T-helper 1 cell treated with Interleukin-12 subunit alpha and Interleukin-12 subunit beta and Interleukin-4 antibody, amounts not matched to agents 30 ng/mL and 1 ng/mL, for 36 hours (primary cell): ENCODE data around the gene UGGT1. TPM values are rescaled to one million over a fixed set of nuclear protein-coding genes. Genes with fewer than 3 reads are reported as not detected.
"Not testable (repeated sequence)": the region's sequence is repeated elsewhere in the genome, so short reads cannot be mapped to it uniquely, and the experiment has no call there.

Experiments used
- intact Hi-C: fragments of 100-400 bp; cut with micrococcal nuclease; formaldehyde crosslinking; loops from one replicate; pipeline ENCODE4 v1.15.1; 2024
- total RNA-seq: library from RNA; stranded (reverse); gene quantifications from 2 replicates; pipeline ENCODE4 v1.2.3, GENCODE V29; 2022

Gene UGGT1
- total RNA-seq, 1 donor from 2014 or later = 74.9 TPM

GRCh38 chr2:128169933-128170709 is 79.1 kb downstream of the UGGT1 start:
- intact Hi-C loops = no loop called here

DNA sequence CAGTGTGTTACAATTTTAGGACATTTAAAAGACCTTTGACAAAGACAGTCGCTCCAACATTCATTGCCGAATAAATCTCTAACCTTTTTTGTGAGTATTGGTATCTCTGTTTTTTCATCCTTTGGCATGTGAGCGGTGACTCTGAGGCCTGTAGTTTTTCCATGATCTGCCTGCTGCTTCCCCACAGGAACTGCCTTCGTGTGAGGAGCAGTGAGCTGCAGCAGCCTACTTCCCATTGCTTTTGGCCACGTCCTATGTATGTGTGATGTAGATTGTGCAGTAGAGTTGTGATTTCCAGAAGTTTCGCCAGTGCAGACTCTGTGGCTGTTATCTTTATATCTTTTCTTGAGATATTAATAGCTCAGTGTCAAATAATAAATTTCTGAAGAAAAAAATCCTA is 79.8 kb downstream of the UGGT1 start:
- intact Hi-C loops = no loop called here

- intact Hi-C loops = no loop called here
These were observed 81.2 kb downstream of the UGGT1 start for GRCh38 chr2:128172191-128172590.

DNA sequence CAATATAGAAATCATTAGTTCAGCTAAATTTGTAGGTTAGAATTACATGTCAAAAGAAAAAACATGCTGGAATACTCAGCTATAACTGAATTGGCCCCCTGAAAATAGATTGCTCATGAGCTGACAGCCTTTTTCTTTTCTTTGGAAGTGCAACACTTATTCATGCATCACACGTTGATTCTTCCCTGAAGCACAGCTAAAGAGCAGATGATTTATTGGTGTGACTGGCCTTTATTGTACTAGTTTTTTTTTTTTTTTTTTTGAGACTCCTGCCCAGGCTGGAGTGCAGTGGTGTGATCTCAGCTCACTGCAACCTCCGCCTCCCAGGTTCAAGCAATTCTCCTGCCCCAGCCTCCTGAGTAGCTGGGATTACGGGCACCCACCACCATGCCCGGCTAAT is 83.1 kb downstream of the UGGT1 start:
- intact Hi-C loops = not testable (repeated sequence)

DNA sequence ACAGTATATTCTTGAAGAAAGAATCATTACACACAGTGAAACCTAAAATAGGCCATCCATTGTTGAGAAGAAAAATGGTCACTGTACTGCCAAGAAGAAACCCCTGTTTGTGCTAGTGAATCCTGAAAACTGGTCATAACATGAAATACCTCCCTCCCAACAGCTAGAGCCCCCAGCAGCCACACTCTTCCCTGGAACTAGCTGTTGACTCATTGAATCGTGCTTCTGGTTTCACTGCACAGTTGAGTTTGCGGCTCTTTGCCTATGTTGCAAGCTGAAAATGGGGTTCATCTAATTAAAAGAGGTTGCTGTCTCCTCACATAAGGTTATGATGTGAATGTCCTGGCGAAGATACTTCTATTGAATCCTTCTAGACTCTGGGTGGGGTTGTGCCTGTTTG is 86.3 kb downstream of the UGGT1 start:
- intact Hi-C loops = loop anchor here (5.0 kb wide), 1 partner anchor 145 kb away; no protein-coding TSS in a partner anchor

DNA sequence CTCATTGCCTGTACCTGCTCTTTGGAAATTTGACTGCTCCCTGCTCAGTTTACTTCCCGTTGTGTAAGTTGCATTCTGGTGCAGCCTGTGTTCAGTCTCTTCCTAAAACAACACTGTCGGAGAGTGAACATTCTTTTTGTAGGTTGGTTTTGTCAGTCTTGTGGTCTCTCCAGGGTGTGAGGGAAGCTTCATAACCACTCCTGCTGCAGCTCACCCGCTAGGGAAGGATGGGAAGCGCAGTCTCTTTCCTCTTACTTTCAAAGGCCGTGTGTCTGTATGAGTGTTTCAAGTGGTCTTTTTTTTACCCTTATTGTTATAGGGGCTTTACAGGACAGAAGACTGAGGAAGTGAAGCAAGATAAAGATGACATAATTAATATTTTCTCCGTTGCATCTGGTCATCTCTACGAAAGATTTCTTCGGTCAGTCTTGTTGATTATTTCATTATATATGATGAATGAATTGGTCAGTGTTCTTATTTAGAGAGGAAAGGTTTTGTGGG is 87.2 kb downstream of the UGGT1 start:
- intact Hi-C loops = loop anchor here (5.0 kb wide), 1 partner anchor 144 kb away; no protein-coding TSS in a partner anchor

DNA sequence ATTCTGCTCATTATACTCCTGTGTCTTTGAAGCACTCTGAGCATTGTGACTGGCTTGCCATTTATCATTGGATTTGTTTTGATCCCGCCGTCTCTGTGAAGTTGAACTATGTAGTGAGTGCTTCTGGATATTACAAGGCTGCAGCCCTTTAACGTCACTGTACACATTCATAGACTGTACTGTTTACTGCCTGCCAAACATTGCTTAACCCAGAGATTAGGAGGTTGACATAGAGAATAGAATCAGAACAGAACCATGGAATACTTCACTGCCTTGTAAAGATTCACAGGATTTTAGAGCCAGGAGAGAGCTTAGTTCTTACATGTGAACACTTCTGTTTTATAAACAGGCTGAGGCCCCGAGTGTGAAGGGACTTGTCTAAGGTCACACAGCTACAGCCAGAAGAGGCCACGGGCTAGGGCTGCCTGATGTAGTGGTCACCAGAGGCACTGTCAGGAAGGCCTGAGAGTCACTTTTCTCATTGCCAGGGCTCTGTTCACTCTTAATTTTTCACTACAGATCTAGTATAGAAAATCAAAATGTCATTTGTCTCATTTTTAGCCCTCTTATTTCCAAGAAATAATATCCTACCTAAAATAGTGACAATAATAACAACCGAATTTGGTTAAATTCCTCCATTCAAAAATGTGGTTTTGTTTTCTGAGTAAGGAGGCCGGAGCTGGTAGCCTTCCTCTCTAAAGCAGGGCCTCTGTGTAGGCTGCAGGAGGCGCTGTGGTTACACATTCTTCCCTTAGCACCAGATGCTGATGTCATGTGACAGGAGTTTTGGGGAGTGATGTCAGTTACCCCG is 87.9 kb downstream of the UGGT1 start:
- intact Hi-C loops = loop anchor here (1.0 to 5.0 kb wide), 2 partner anchors 54 to 143 kb away; no protein-coding TSS in a partner anchor

- intact Hi-C loops = loop anchor here (1.0 to 5.0 kb wide), 2 partner anchors 54 to 143 kb away; no protein-coding TSS in a partner anchor
These were observed 88.4 kb downstream of the UGGT1 start for GRCh38 chr2:128179461-128179755.

DNA sequence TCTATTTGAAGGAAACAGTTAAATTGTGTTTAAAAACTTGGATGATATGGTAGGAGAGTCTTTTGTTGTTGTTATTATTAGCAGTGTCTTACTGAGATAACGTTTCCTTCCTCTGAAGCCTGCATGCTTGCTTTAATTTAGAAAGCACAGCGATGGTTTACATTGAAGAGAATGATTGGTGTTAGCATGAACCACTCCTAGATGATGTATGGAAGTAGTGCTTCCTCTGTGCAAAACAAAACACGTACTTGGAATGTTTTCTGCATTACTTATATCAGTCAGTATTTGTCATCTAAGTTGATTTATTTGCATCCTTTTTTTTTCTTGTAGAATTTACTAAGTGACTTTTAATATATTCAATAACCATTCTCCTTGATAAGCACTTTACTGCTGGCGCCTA is 89.0 kb downstream of the UGGT1 start:
- intact Hi-C loops = no loop called here

DNA sequence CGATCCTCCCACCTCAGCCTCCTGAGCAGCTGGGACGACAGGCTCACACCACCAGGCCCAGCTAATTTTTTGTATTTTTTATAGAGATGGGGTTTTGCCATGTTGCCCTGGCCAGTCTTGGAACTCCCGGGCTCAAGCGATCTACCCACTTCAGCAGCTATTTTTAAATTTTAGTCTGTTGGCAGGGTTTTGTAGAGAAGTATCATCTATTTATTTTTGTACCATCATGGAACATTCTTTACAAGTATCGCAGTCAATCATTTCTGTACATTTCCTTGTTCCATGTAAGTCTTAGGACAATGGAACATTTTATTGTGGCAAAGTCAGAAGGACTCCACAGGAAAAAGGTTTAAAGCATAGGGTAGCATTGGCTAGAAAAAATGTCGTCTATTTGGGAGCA is 94.6 kb downstream of the UGGT1 start:
- intact Hi-C loops = no loop called here

GRCh38 chr2:128187032-128187654 is 96.1 kb downstream of the UGGT1 start:
- intact Hi-C loops = no loop called here

DNA sequence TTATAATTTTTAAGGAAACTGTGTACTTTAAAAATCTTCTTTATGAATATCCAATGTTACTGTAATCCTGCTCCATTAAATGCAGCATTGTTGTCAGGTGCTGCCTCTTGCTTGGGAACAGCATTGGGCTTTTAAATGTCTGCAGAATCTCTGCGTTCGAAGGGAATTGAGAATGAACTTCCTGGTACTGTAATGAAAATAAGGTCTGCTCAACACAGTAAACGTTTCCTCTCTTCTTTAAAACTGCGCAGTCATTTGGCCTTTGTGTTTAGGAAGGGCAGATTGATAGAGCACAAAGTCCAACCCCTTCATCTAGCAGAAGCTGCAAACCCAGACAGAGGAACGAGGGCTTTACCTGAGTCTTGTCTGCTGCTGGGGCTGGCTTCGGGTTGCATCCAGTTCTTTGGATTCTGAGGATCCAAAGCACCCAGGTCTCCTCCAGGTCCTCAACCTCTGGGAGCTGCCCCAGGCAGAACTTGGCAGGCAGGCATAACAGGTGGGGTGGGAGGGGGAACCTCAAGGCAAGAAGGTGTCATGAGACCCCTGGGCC is 104.5 kb downstream of the UGGT1 start:
- intact Hi-C loops = no loop called here

DNA sequence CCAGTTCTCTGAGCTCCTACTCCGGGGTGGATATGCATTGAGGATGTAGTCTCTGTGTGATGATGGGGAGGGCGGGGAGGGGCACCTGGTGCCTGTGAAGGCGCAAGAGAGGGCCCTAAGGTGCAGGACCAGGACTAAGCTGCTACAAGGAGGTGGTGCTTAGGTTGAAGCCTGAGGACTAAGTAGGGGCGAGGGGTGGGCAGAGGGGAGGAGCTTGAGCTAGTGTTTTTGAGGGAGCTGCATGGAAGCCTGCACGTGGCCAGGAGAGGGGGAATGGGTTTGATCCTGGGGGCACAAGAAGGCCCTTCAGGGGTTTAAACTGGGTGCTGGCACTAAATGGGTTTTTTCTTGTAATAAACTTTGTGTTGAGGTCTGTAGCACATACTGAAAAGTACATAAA is 105.0 kb downstream of the UGGT1 start:
- intact Hi-C loops = loop anchor here (2.0 kb wide), 1 partner anchor 37 kb away; no protein-coding TSS in a partner anchor

DNA sequence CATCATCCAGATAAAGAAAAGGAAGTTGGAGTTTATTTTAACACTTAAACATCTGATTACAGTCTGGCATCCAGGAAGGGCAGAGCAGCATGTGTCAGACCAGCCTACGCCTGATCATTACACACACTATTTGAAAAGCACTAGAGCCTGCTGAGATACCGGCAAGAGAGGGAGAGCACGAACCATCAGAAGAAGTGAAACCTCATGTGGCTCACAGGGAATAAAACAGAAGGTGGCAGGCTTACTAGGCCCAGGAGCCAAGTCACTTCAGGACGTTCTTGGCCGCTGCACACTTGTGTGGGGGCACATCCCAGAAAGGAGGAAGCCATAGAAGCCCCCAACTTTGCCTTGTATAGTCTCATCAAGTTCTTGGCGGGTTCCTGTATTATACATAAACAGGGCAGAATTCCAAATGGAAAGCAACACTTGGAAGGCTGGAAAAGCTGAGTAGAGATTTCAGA is 105.5 kb downstream of the UGGT1 start:
- intact Hi-C loops = loop anchor here (2.0 kb wide), 1 partner anchor 36 kb away; no protein-coding TSS in a partner anchor

- intact Hi-C loops = loop anchor here (2.0 kb wide), 1 partner anchor 36 kb away; no protein-coding TSS in a partner anchor
These were observed 106.1 kb downstream of the UGGT1 start for GRCh38 chr2:128197059-128197458.

DNA sequence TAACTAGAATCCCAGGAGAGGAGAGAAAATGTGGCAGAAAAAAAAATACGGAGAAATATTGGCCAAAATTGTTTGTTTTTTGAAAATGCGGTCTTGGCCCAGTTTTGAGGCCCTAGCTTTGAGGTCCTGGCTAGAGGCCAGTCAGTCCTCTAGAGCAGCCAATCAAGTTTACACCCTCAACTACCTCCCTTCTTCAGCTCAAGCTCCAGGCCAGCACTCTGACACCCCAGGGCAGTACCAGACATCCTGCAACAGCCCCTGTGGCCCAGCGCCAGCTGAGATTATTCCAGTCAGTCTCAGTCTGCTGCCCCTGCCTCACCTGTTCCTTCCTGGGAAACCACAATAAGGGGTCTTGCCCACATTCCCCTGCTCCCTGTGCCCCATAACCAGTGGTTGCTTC is 107.7 kb downstream of the UGGT1 start:
- intact Hi-C loops = no loop called here

- intact Hi-C loops = no loop called here
These were observed 108.1 kb downstream of the UGGT1 start for GRCh38 chr2:128199141-128199540.

- intact Hi-C loops = no loop called here
These were observed 111.8 kb downstream of the UGGT1 start for GRCh38 chr2:128202791-128203190.

- intact Hi-C loops = no loop called here
These were observed 115.2 kb downstream of the UGGT1 start for GRCh38 chr2:128206245-128206644.

- intact Hi-C loops = no loop called here
These were observed 117.0 kb downstream of the UGGT1 start for GRCh38 chr2:128208023-128208422.

DNA sequence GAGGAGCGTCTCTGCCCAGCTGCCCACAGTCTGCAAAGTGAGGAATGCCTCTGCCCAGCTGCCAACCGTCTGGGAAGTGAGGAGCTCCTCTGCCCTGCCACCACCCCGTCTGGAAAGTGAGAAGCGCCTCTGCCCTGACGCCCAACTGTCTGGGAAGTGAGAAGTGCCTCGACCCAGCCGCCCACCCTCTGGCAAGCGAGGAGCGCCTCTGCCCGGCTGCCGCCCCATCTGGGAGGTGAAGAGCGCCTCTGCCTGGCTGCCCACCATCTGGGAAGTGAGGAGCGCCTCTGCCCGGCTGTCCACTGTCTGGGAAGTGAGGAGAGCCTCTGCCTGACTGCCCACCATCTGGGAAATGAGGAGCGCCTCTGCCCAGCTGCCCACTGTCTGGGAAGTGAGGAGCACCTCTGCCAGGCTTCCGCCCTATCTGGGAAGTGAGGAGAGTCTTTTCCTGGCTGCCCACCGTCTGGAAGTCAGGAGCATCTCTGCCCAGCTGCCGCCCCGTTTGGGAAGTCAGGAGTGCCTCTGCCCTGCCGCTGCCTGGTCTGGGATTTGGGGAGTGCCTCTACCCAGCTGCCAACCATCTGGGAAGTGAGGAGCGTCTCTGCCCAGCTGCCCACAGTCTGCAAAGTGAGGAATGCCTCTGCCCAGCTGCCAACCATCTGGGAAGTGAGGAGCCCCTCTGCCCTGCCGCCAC is 117.8 kb downstream of the UGGT1 start:
- intact Hi-C loops = not testable (repeated sequence)
